Astrocyte (in vitro differentiated cells and primary cell): ENCODE results near the gene ATP6V1F.

Experiments
- CTCF ChIP-seq: IDR thresholded peaks from 2 replicates; pipeline ENCODE4 v1.5.1; 2011; ENCODE audit warnings: low read depth, mild to moderate bottlenecking, inconsistent platforms, low read length, moderate library complexity; ENCODE audit not compliant: insufficient read depth
- EZH2 ChIP-seq: IDR thresholded peaks from 2 replicates; pipeline ENCODE4 v1.6.1; 2012; ENCODE audit warnings: mild to moderate bottlenecking, low read length, inconsistent platforms; ENCODE audit not compliant: insufficient read depth

GRCh38 chr7:128845987-128846386 lies 16.7 kb upstream of the ATP6V1F start:
- no peak for TF ChIP-seq CTCF
- no peak for TF ChIP-seq EZH2
